AG10803 (cell line): ENCODE measurements around the gene LCP1.

Source experiments
- DNase-seq: peaks from one replicate; pipeline ENCODE4 v3.0.0; 2010; ENCODE audit warnings: low read depth
- H3K4me3 ChIP-seq: 2 replicates; pipeline ENCODE4 v1.5.1; 2011; ENCODE audit warnings: mild to moderate bottlenecking, low read length, control low read depth
- CTCF ChIP-seq: conservative IDR thresholded peaks from 2 replicates; pipeline ENCODE4 v1.5.1; 2011; ENCODE audit warnings: mild to moderate bottlenecking, low read length, control low read depth, inconsistent platforms

The LCP1 gene

GRCh38 chr13:46102255-46102605, 79.7 kb downstream of the LCP1 start:
- no peak for DNase-seq
- H3K4me3 ChIP-seq: no peak overlapping the region
- TF ChIP-seq CTCF: no peak

- no peak overlapping the region for H3K4me3 ChIP-seq
- DNase-seq: no peak
- TF ChIP-seq CTCF: no peak
Observed at GRCh38 chr13:46101484-46102254, 80.3 kb downstream of the LCP1 start.

- H3K4me3 ChIP-seq: no peak overlapping the region
- no peak for TF ChIP-seq CTCF
- DNase-seq: no peak
Observed at GRCh38 chr13:46101002-46101401, 81.0 kb downstream of the LCP1 start.

GRCh38 chr13:46100191-46100815, 81.7 kb downstream of the LCP1 start:
- TF ChIP-seq CTCF: no peak
- no peak overlapping the region for H3K4me3 ChIP-seq
- DNase-seq: no peak

- no peak for DNase-seq
- no peak for TF ChIP-seq CTCF
- H3K4me3 ChIP-seq: no peak overlapping the region
Observed at GRCh38 chr13:46097663-46098062, 84.3 kb downstream of the LCP1 start.

- no peak for DNase-seq
- TF ChIP-seq CTCF: no peak
- no peak overlapping the region for H3K4me3 ChIP-seq
Observed at GRCh38 chr13:46097015-46097414, 85.0 kb downstream of the LCP1 start.

GRCh38 chr13:46094478-46094877, 87.5 kb downstream of the LCP1 start:
- DNase-seq: no peak
- no peak for TF ChIP-seq CTCF
- no peak overlapping the region for H3K4me3 ChIP-seq
